ENCODE results near the gene CARNS1. TPM values are rescaled to one million over a fixed set of nuclear protein-coding genes. Genes with fewer than 3 reads are reported as not detected.

Gene CARNS1
- total and polyA plus RNA-seq, 2 experiments from 2014 or later: 0.38 to 0.43 TPM

DNA sequence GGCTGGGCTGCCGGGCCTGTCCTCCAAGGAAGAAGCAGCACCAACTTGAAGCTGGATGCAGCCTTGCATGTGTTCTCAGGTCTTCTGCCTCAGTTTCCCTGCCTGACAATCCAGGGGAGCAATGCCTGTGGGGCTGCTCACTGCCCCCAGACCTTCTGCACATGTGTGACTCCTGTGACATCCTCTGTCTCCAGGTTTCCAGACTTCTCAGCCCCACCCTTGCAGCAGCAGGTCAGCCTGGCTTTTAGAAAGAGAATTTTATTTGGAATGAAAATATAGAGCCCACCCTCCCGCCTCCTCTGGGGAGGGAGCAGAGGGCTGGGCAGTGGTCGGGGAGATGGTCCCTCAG lies 22.3 kb downstream of the CARNS1 start:
- Histone ChIP-seq H3K4me2 (ENCODE audit: unreplicated experiment) (no peak overlapping the region), H3K4me1 (ENCODE audit: insufficient read depth) (no peaks in the 10 kb centered on the region), H3K9ac (no peak overlapping the region), H3K27me3 (replicated peaks; ENCODE audit: insufficient read depth) (no peaks in the 10 kb centered on the region), H3K9me2 (ENCODE audit: insufficient read depth) (no peaks in the 10 kb centered on the region), H3F3A (ENCODE audit: insufficient read depth) (no peaks in the 10 kb centered on the region; the same call in 1 of the 2 replicates), H2AFZ (no peak overlapping the region), H3K27ac (no peak overlapping the region), H3K9me3 (ENCODE audit: low read depth) (no peaks in the 10 kb centered on the region), H3K79me2 (ENCODE audit: insufficient read depth) (peaks cover 10% of the 10 kb centered on the region), H3K36me3 (ENCODE audit: low read depth) (no peaks in the 10 kb centered on the region; the same call in 1 of the 2 replicates), H4K20me1 (ENCODE audit: insufficient read depth) (no peaks in the 10 kb centered on the region), H3K4me3 (no peak overlapping the region)
- no peak for DNase-seq
- in situ Hi-C loops (cut with MboI): no loop called here
- 66 to 100% methylated on average over 2 to 3 of the region's 3 CpGs for whole genome bisulfite sequencing, 2 experiments (ENCODE audit: low coverage in 1 of 2, low lambda C conversion rate in 2 of 2, missing lambda C conversion rate in 2 of 2)
- TF ChIP-seq EZH2phosphoT487 (IDR thresholded peaks at IDR 0.05; ENCODE audit: insufficient read depth, low read depth) (no peak), EZH2 (IDR thresholded peaks at IDR 0.05; ENCODE audit: insufficient read depth, poor library complexity, severe bottlenecking) (no peak)

DNA sequence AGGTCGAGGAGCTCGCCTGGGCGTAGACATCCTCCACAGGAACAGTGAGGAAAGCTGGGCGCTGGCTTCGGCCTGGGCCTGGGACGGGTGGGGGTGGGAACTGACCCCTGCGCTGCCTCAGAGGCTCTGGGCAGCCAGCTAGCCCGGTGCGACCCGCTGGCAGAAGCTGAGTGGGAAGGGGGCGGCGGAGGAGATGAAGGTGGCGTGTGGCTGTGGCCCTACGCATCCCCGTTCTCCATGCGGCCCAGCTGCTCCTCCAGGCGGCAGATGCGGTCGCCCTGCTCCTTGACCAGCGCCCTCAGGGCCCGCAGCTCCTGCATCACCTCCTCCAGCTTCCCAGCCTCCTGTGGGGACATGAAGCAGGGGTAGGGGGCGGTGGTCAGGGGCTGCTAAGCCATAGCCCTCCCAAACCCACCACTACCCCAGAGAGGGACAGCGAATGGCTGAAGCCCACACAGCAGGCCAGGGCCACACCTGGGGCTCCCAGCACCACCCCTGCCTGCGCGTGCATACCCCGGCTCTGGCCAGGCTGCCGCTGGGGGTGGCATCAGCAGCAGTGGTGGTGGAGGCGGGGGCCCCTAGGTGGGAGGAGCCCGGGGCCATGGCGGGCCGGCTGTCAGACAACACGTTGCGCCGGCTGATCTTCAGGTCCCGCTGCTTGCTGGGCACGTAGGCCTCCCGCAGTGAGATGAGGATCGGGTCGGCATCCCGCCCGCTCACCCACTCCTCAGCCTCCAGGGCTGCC lies 22.9 kb downstream of the CARNS1 start:
- H4K20me1 ChIP-seq (ENCODE audit: insufficient read depth): no peaks in the 10 kb centered on the region
- TF ChIP-seq EZH2phosphoT487 (IDR thresholded peaks at IDR 0.05; ENCODE audit: insufficient read depth, low read depth) (no peak), EZH2 (IDR thresholded peaks at IDR 0.05; ENCODE audit: insufficient read depth, poor library complexity, severe bottlenecking) (no peak)
- in situ Hi-C loops (cut with MboI): no loop called here

DNA sequence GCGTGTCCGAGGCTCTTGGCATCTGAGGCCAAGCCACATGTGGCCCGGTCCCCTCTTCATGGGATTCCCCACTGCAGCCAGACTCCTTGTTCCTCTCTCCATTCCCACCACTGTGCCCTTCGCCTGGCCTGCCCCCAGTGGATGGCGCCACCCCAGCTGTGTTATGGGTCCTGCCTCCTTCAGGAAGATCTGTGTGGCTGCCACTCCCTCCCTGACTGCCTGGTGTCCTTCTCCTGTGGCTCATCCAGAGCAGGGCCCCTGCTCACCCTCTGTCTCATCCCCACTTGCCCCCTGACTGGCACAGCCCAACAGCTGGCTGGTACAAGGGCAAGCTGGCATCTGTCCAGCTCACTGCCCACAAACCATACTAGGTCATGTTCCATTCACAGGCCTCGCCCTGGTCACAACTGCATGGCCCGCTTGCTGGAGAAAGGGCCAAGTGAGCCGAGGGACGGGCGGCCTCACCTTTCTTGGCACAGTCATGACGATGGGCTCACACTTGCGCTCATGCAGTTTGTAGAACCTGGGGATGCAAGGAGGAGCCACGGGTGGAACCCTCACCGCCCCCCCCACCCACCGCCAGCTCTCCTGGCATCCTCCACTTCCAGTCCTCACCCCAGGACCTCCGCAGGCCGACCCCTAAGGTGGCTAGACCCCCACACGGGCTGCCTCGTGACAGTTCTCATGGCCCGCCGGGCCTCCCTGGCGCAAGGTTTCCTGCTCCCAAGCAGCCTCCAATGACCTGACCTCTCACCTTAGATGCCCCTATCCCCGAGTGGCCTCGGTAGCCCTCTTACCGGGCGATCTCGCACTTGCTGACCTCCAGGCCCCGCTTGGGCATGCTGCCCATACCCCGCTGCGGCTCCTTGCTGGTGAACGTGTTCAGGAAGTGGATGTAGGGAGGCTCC lies 24.1 kb downstream of the CARNS1 start:
- in situ Hi-C loops (cut with MboI): no loop called here
- WGBS, 2 experiments (ENCODE audit: low coverage in 1 of 2, low lambda C conversion rate in 2 of 2, missing lambda C conversion rate in 2 of 2): 79 to 82% methylated on average over 27 to 31 of the region's 31 CpGs
- TF ChIP-seq EZH2phosphoT487 (IDR thresholded peaks at IDR 0.05; ENCODE audit: insufficient read depth, low read depth): no peak
- TF ChIP-seq EZH2 (IDR thresholded peaks at IDR 0.05; ENCODE audit: insufficient read depth, poor library complexity, severe bottlenecking): no peak
- H3K27ac ChIP-seq: no peak overlapping the region
- no peak overlapping the region for H3K4me3 ChIP-seq
- H3K9ac ChIP-seq: no peak overlapping the region
- H3K79me2 ChIP-seq (ENCODE audit: insufficient read depth): peaks cover 12% of the 10 kb centered on the region
- H3K36me3 ChIP-seq (ENCODE audit: low read depth): no peaks in the 10 kb centered on the region; the same call in 1 of the 2 replicates
- H2AFZ ChIP-seq: no peak overlapping the region
- no peaks in the 10 kb centered on the region for H3K27me3 ChIP-seq (replicated peaks; ENCODE audit: insufficient read depth)
- H4K20me1 ChIP-seq (ENCODE audit: insufficient read depth): no peaks in the 10 kb centered on the region
- H3K4me2 ChIP-seq (ENCODE audit: unreplicated experiment): no peak overlapping the region
- H3K9me2 ChIP-seq (ENCODE audit: insufficient read depth): no peaks in the 10 kb centered on the region
- DNase-seq: peak; percentile 64
- 0 out of 2 replicates have a peak, but pooled peaks cover 3% of the 10 kb centered on the region for H3K4me1 ChIP-seq (ENCODE audit: insufficient read depth)
- no peaks in the 10 kb centered on the region for H3K9me3 ChIP-seq (ENCODE audit: low read depth)
- no peaks in the 10 kb centered on the region; the same call in 1 of the 2 replicates for H3F3A ChIP-seq (ENCODE audit: insufficient read depth)

More for the DNA sequence above, 22.9 kb downstream of the CARNS1 start:
- Histone ChIP-seq H3F3A (ENCODE audit: insufficient read depth) (no peaks in the 10 kb centered on the region; the same call in 1 of the 2 replicates), H3K9me3 (ENCODE audit: low read depth) (no peaks in the 10 kb centered on the region), H3K4me2 (ENCODE audit: unreplicated experiment) (no peak overlapping the region), H3K27me3 (replicated peaks; ENCODE audit: insufficient read depth) (no peaks in the 10 kb centered on the region), H3K9me2 (ENCODE audit: insufficient read depth) (no peaks in the 10 kb centered on the region), H2AFZ (no peak overlapping the region), H3K36me3 (ENCODE audit: low read depth) (no peaks in the 10 kb centered on the region; the same call in 1 of the 2 replicates), H3K27ac (no peak overlapping the region), H3K4me1 (ENCODE audit: insufficient read depth) (no peaks in the 10 kb centered on the region), H3K79me2 (ENCODE audit: insufficient read depth) (peaks cover 12% of the 10 kb centered on the region), H3K9ac (no peak overlapping the region), H3K4me3 (no peak overlapping the region)
- no peak for DNase-seq
- WGBS, 2 experiments (ENCODE audit: low coverage in 1 of 2, low lambda C conversion rate in 2 of 2, missing lambda C conversion rate in 2 of 2): 86 to 98% methylated on average over 13 to 40 of the region's 41 CpGs

DNA sequence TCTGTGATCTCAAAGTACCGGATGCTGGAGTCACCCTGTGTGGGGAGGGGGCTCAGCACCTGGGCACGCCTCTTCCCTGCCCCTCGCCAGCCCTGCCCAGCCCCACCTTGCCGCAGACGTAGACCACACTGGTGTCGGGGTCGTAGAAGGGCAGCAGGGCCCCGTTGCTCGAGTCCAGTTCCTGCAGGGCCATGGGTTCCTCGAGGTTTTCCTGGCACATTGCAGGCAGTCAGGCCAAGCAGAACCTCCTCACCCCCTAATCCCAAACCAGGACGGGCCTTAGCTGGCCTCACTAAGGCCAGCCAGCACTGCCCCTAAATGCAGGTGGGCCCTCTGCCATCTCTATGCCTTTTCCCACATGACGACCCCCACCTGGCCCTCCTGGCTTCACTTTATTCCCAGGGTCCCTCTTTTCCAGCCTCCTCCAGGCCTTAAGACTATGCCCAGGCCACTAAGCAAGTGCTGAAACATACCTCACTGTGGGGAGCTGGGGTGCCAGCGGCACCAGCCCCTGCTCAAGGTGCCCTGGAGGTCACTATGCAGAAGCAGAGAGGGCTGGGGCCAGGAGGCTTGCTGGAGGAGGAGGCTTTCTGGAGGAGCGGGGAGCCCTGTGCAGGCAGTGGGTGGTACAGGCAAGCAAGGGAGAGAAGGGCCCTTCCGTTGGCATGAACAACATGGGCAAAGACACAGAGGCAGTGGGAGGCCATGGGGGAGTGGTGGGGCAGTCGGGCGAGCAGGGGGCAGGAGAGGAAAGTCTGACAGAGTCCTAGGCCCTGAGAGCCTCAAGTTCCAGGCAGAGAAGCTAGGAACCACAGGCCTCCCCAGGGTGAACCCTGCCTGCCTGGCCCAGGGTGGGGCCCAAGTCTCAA lies 25.0 kb downstream of the CARNS1 start:
- Histone ChIP-seq H3K9me3 (ENCODE audit: low read depth) (no peaks in the 10 kb centered on the region), H3K4me1 (ENCODE audit: insufficient read depth) (0 out of 2 replicates have a peak, but pooled peaks cover 3% of the 10 kb centered on the region), H3K4me2 (ENCODE audit: unreplicated experiment) (no peak overlapping the region), H3K27ac (no peak overlapping the region), H3K36me3 (ENCODE audit: low read depth) (no peaks in the 10 kb centered on the region), H3K9ac (no peak overlapping the region), H4K20me1 (ENCODE audit: insufficient read depth) (no peaks in the 10 kb centered on the region), H3F3A (ENCODE audit: insufficient read depth) (no peaks in the 10 kb centered on the region; the same call in 1 of the 2 replicates), H2AFZ (no peak overlapping the region), H3K4me3 (no peak overlapping the region), H3K9me2 (ENCODE audit: insufficient read depth) (no peaks in the 10 kb centered on the region), H3K27me3 (replicated peaks; ENCODE audit: insufficient read depth) (no peaks in the 10 kb centered on the region), H3K79me2 (ENCODE audit: insufficient read depth) (peaks cover 12% of the 10 kb centered on the region)
- TF ChIP-seq EZH2phosphoT487 (IDR thresholded peaks at IDR 0.05; ENCODE audit: insufficient read depth, low read depth) (no peak), EZH2 (IDR thresholded peaks at IDR 0.05; ENCODE audit: insufficient read depth, poor library complexity, severe bottlenecking) (no peak)
- 82 to 85% methylated on average over 12 to 17 of the region's 17 CpGs for WGBS, 2 experiments (ENCODE audit: low coverage in 1 of 2, low lambda C conversion rate in 2 of 2, missing lambda C conversion rate in 2 of 2)
- in situ Hi-C loops (cut with MboI): no loop called here
- DNase-seq: no peak
